Activated naive CD4-positive, alpha-beta T cell treated with anti-CD3 and anti-CD28 coated beads, Interleukin-2, amount 50 U/mL, for 24 hours (primary cell): Measurements from ENCODE around the gene SLC1A4.

Experiments
- H3K27ac Mint-ChIP-seq: one replicate; pipeline ENCODE4 v1.8.0; 2021; ENCODE audit warnings: mild to moderate bottlenecking, mixed read lengths
- H3K27me3 Mint-ChIP-seq: one replicate; pipeline ENCODE4 v1.8.0; 2021; ENCODE audit warnings: mixed read lengths
- H3K36me3 Mint-ChIP-seq: one replicate; pipeline ENCODE4 v1.8.0; 2021; ENCODE audit warnings: mixed read lengths
- H3K4me1 Mint-ChIP-seq: one replicate; pipeline ENCODE4 v1.8.0; 2021; ENCODE audit warnings: mixed read lengths
- H3K4me3 Mint-ChIP-seq: one replicate; pipeline ENCODE4 v1.8.0; 2021; ENCODE audit warnings: mild to moderate bottlenecking, mixed read lengths
- H3K9me3 Mint-ChIP-seq: one replicate; pipeline ENCODE4 v1.8.0; 2021; ENCODE audit warnings: mixed read lengths

The SLC1A4 gene

DNA sequence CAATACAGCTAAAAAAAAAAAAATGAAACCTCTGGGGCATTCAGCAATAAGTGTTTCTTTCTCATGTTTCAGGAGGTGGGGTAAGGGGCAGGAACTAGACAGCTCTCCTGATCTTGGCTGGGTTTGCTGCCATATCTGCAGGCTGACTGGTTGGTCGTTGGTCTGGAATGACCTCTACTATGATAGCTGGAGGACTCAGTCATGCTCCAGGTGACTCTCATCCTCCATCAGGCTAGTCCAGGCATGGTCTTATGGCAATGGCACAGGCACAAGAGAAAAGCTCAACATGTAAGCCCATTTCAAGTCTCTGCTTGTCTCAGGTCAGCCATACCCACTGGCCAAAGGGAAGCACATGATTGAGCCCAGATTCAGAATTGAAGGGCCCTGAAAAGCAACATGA, 9.5 kb upstream of the SLC1A4 start:
- no peaks in the 10 kb centered on the region for H3K36me3 Mint-ChIP-seq
- H3K27ac Mint-ChIP-seq = no peak overlapping the region
- H3K27me3 Mint-ChIP-seq = no peaks in the 10 kb centered on the region
- no peaks in the 10 kb centered on the region for H3K9me3 Mint-ChIP-seq
- no peak overlapping the region for H3K4me3 Mint-ChIP-seq
- H3K4me1 Mint-ChIP-seq = peaks cover 4% of the 10 kb centered on the region

DNA sequence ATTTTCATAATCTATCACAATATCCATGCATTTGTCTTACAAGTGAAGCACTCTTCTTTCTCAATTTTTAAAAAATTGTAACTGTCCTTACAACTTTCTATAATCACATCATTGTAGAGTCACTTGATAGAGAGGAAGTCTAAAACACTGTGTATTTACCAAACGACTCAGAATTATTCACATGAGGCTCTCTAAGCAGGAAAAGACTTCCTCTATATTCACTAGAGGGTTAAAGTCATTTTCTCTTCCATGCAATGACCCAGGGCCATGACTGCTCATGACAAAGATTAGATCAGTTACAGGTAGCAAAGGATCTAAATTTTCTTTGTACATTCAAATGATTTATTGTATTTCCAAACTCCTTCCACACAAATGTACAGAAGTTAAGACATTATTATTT, 9.0 kb upstream of the SLC1A4 start:
- peaks cover 4% of the 10 kb centered on the region for H3K4me1 Mint-ChIP-seq
- H3K4me3 Mint-ChIP-seq = no peak overlapping the region
- H3K27ac Mint-ChIP-seq = no peak overlapping the region
- no peaks in the 10 kb centered on the region for H3K9me3 Mint-ChIP-seq
- no peaks in the 10 kb centered on the region for H3K36me3 Mint-ChIP-seq
- no peaks in the 10 kb centered on the region for H3K27me3 Mint-ChIP-seq

DNA sequence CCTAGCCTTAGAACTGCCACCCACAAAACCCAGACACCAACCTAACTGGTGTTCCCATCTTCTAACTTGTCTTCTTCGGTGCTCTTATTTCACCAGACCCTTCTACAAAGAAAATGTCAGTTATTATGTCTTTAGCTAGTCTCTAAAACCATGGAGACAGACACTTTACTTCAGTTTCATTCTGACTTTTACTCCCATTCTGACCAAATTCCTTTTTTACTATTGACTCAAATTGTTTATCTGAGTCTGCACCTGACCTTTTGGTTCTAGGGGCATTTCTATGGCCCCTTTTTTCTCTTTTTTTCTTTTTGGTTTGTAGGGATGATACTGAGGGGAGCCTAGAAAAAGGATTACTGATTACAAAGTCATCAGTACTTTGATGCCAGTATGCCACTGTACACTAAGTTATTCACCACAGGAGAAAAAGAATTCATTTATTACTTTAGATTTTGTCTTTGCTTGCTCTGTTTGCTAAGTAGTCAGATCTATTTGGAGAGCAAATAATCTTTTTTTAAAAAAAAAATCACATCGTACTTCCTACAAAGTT, 6.8 kb upstream of the SLC1A4 start:
- Mint-ChIP-seq H3K27me3 (no peaks in the 10 kb centered on the region), H3K9me3 (no peaks in the 10 kb centered on the region), H3K36me3 (no peaks in the 10 kb centered on the region), H3K4me1 (peaks cover 4% of the 10 kb centered on the region), H3K4me3 (no peak overlapping the region), H3K27ac (no peak overlapping the region)

DNA sequence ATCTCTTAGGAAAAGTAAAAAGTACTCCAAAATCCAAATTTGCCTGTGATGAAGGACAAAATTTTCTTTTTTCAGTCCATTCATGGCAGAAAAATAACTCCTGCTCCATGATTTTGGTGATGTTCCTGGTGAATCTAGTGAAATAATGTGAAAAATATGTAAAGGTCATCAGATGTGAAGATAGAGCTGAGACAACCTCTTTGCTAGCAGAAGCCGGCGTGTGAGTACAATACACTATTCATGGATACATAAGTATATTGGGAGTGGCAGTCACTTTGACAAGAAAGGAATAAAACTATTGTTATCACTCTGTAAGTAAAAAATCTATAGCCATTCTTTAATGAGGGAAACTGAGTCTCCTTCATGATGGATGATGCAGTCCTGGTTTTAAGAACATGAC, 6.3 kb upstream of the SLC1A4 start:
- Mint-ChIP-seq H3K27ac (no peak overlapping the region), H3K36me3 (no peaks in the 10 kb centered on the region), H3K27me3 (no peaks in the 10 kb centered on the region), H3K9me3 (no peaks in the 10 kb centered on the region), H3K4me3 (no peak overlapping the region), H3K4me1 (peaks cover 8% of the 10 kb centered on the region)

GRCh38 chr2:64985447-64985846, 3.8 kb upstream of the SLC1A4 start:
- Mint-ChIP-seq H3K9me3 (no peaks in the 10 kb centered on the region), H3K36me3 (no peaks in the 10 kb centered on the region), H3K27ac (no peak overlapping the region), H3K27me3 (no peaks in the 10 kb centered on the region), H3K4me3 (no peak overlapping the region), H3K4me1 (peaks cover 17% of the 10 kb centered on the region)

GRCh38 chr2:64987001-64987955, 1.9 kb upstream of the SLC1A4 start:
- Mint-ChIP-seq H3K27ac (no peak overlapping the region), H3K4me3 (peak overlapping the region; percentile 88), H3K4me1 (peaks cover 23% of the 10 kb centered on the region), H3K9me3 (no peaks in the 10 kb centered on the region), H3K36me3 (peaks cover 1% of the 10 kb centered on the region), H3K27me3 (peaks cover 2% of the 10 kb centered on the region)

GRCh38 chr2:64987956-64988419, 1.2 kb upstream of the SLC1A4 start:
- H3K9me3 Mint-ChIP-seq = no peaks in the 10 kb centered on the region

DNA sequence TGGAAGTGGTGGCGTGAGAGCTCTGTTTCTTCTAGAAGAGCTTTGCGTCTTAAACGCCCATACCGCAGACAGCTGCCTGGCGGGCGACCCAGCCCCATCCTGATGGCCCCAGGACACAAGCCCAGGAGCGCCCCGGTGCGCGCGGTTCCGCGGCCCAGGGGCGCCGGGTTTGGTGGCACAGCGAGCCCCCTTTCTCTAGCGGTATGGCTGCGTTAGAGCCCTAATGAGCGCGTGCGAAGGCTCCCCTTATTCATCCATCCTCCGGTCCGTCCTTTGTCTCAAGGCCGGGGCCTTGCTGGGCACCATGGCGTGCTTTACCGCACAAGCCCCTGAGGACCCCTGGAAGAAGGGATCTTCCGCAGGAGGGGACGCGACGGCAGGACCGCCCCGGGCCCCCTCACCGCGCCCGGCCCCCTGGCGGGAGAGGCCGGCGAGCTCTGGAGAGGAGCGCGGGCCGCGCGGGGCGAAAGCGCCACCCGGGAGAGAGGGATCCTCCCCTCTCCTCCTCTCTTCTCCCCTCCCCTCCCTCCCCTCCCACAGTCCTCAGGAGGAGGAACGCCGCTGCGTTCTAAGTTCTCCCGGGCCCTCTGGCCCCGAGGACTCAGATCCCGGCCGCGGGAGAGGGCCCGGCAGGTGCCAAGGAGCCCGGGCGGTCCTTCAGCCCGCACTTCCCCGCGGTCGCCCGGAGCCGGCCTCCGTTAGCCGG, 626 bp upstream of the SLC1A4 start:
- peaks cover 2% of the 10 kb centered on the region for H3K27me3 Mint-ChIP-seq
- peaks cover 1% of the 10 kb centered on the region for H3K36me3 Mint-ChIP-seq
- peak overlapping the region; percentile 88 for H3K4me3 Mint-ChIP-seq
- peak overlapping the region; percentile 68 for H3K27ac Mint-ChIP-seq
- H3K9me3 Mint-ChIP-seq = no peaks in the 10 kb centered on the region
- H3K4me1 Mint-ChIP-seq = peaks cover 21% of the 10 kb centered on the region

More at GRCh38 chr2:64987956-64988419, 1.2 kb upstream of the SLC1A4 start:
- Mint-ChIP-seq H3K4me3 (peak overlapping the region; percentile 88), H3K27ac (peak overlapping the region; percentile 68), H3K36me3 (peaks cover 1% of the 10 kb centered on the region), H3K4me1 (peaks cover 21% of the 10 kb centered on the region), H3K27me3 (peaks cover 2% of the 10 kb centered on the region)

- H3K4me3 Mint-ChIP-seq = peak overlapping the region; percentile 89
- no peaks in the 10 kb centered on the region for H3K9me3 Mint-ChIP-seq
- H3K27ac Mint-ChIP-seq = peak overlapping the region; percentile 68
- peaks cover 2% of the 10 kb centered on the region for H3K27me3 Mint-ChIP-seq
- H3K36me3 Mint-ChIP-seq = peaks cover 3% of the 10 kb centered on the region
- peaks cover 21% of the 10 kb centered on the region for H3K4me1 Mint-ChIP-seq
These were observed 899 bp downstream of the SLC1A4 start for GRCh38 chr2:64989982-64990614.

DNA sequence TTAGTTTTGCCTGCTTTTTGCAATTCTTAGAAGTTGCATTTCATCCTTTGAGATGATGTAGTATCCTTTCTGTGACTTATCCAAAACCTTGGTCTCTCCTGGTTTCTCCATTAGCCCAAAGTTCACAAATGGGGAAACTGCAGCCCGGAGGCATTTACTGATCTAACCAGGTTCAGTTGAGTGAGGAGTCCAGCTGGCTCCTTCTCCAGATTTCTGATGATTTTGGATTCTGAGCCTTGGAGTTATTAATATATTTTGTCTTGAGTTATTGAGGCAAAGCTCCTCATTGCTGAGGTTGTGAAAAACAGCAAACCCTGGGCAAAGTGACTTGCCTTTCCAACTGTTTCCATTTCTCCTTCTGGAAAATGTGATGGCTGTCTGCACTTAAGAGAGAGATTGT, 1.7 kb downstream of the SLC1A4 start:
- peak overlapping the region; percentile 89 for H3K4me3 Mint-ChIP-seq
- H3K27me3 Mint-ChIP-seq = peaks cover 2% of the 10 kb centered on the region
- H3K4me1 Mint-ChIP-seq = peaks cover 21% of the 10 kb centered on the region
- peaks cover 3% of the 10 kb centered on the region for H3K36me3 Mint-ChIP-seq
- H3K9me3 Mint-ChIP-seq = no peaks in the 10 kb centered on the region
- H3K27ac Mint-ChIP-seq = no peak overlapping the region

- Mint-ChIP-seq H3K4me3 (no peak overlapping the region), H3K27ac (no peak overlapping the region), H3K4me1 (peaks cover 21% of the 10 kb centered on the region), H3K36me3 (peaks cover 3% of the 10 kb centered on the region), H3K27me3 (peaks cover 2% of the 10 kb centered on the region), H3K9me3 (no peaks in the 10 kb centered on the region)
These were observed 3.0 kb downstream of the SLC1A4 start for GRCh38 chr2:64992218-64992617.

GRCh38 chr2:64992990-64993389, 3.8 kb downstream of the SLC1A4 start:
- no peaks in the 10 kb centered on the region for H3K9me3 Mint-ChIP-seq
- peaks cover 16% of the 10 kb centered on the region for H3K4me1 Mint-ChIP-seq
- no peak overlapping the region for H3K4me3 Mint-ChIP-seq
- H3K27ac Mint-ChIP-seq = no peak overlapping the region
- peaks cover 2% of the 10 kb centered on the region for H3K27me3 Mint-ChIP-seq
- peaks cover 3% of the 10 kb centered on the region for H3K36me3 Mint-ChIP-seq

DNA sequence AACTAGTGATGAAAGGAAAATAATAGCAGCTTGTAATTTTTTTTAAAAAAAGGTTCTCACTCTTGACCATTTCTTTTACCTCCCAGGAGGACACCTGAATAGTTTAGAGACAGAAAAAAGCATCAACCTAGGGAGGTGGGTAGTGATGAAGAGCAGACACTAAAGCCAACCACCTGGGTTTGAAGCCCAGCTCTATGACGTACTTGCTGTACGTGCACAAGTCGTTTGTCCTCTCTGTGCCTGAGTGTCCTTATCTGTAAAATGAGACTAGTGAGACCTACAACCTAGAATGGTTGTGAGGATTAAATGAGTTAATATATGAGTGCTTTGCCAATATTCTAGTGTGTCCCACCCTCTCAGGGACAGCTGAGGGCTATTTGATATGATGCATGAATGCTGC, 5.8 kb downstream of the SLC1A4 start:
- H3K27ac Mint-ChIP-seq = no peak overlapping the region
- H3K4me1 Mint-ChIP-seq = peaks cover 12% of the 10 kb centered on the region
- H3K36me3 Mint-ChIP-seq = peaks cover 3% of the 10 kb centered on the region
- H3K4me3 Mint-ChIP-seq = no peak overlapping the region
- peaks cover 2% of the 10 kb centered on the region for H3K27me3 Mint-ChIP-seq
- no peaks in the 10 kb centered on the region for H3K9me3 Mint-ChIP-seq

GRCh38 chr2:64996871-64997307, 7.7 kb downstream of the SLC1A4 start:
- Mint-ChIP-seq H3K27ac (no peak overlapping the region), H3K27me3 (no peaks in the 10 kb centered on the region), H3K4me3 (no peak overlapping the region), H3K36me3 (peaks cover 1% of the 10 kb centered on the region), H3K4me1 (no peaks in the 10 kb centered on the region), H3K9me3 (no peaks in the 10 kb centered on the region)

DNA sequence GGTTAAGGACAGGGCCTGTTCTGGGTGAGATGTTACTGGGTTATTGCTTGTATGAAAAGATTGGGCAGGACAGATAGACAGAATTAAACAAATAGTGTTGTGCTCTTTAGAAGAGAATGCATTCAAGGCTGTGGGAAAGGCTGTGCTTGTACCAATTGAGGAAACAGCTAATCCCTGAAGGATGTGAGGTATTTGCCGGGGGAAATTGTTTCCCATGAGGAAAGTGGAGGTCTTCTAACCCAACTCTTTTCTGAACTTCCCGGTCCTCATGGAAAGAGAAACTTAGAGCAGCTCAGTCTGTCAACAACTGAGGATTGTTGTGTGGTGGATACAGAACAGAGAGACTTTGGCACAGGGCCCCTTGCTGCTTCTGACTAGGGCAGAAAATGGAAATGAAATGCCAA, 9.5 kb downstream of the SLC1A4 start:
- Mint-ChIP-seq H3K36me3 (peaks cover 1% of the 10 kb centered on the region), H3K27ac (no peak overlapping the region), H3K27me3 (no peaks in the 10 kb centered on the region), H3K9me3 (no peaks in the 10 kb centered on the region), H3K4me1 (no peaks in the 10 kb centered on the region), H3K4me3 (no peak overlapping the region)
